ENCODE results near the gene PDHA1.

- TF ChIP-seq CTCF (IDR thresholded peaks at IDR 0.05) (no peak), POLR2A (IDR thresholded peaks at IDR 0.05) (no peak)
These were observed 49.0 kb downstream of the PDHA1 start for GRCh38 chrX:19392703-19393102.

All from esophagus squamous epithelium (tissue), 4 donors.